Upper lobe of left lung (tissue), 6 donors: ENCODE data around the gene CUTA. TPM values are rescaled to one million over a fixed set of nuclear protein-coding genes. Genes with fewer than 3 reads are reported as not detected.

Source experiments
- ATAC-seq, 2 donors: fragments of 200-7000 bp; cut with Tn5 transposase; one replicate each; pipeline ENCODE4 v1.9.1; 2022; ENCODE audit warnings: mild to moderate bottlenecking in 2 of 2, moderate library complexity in 2 of 2; ENCODE audit not compliant: low FRiP score in 2 of 2
- DNase-seq, 2 donors: peaks; one replicate each; pipeline ENCODE4 v3.0.0-alpha.2; 2019 to 2020
- H3K27ac ChIP-seq, 4 donors: fragments of 200-600 bp; sonication (generic); one replicate each; pipeline ENCODE4 v1.5.1; 2016 to 2019
- H3K27me3 ChIP-seq, 4 donors: fragments of 200-600 bp; sonication (generic); one replicate each; pipeline ENCODE4 v1.5.1; 2017 to 2019
- H3K36me3 ChIP-seq, 4 donors: fragments of 200-600 bp; sonication (generic); one replicate each; pipeline ENCODE4 v1.5.1; 2016 to 2019
- H3K4me1 ChIP-seq, 4 donors: fragments of 200-600 bp; sonication (generic); one replicate each; pipeline ENCODE4 v1.5.1; 2018 to 2019
- H3K4me3 ChIP-seq, 4 donors: fragments of 200-600 bp; sonication (generic); one replicate each; pipeline ENCODE4 v1.5.1; 2017 to 2019; ENCODE audit warnings: mild to moderate bottlenecking in 2 of 4, moderate library complexity in 1 of 4
- H3K9me3 ChIP-seq, 4 donors: fragments of 200-600 bp; sonication (generic); one replicate each; pipeline ENCODE4 v1.5.1; 2018 to 2019
- EP300 ChIP-seq, 4 donors: sonication (generic); formaldehyde crosslinking; IDR thresholded peaks; one replicate each; pipeline ENCODE4 v1.5.1; 2017; ENCODE audit warnings: antibody characterized with exemption in 4 of 4, control low read depth in 2 of 4
- POLR2A ChIP-seq, 4 donors: fragments of 450-650 bp; IDR thresholded peaks; one replicate each; pipeline ENCODE4 v1.5.1; 2016 to 2017; ENCODE audit warnings: antibody characterized with exemption in 4 of 4, mild to moderate bottlenecking in 2 of 4
- POLR2AphosphoS5 ChIP-seq, 2 donors: sonication (generic); formaldehyde crosslinking; IDR thresholded peaks; one replicate each; pipeline ENCODE4 v1.5.1; 2017; ENCODE audit warnings: antibody characterized with exemption in 2 of 2
- WGBS, 2 donors: methylation state at CpG; one replicate each; pipeline ENCODE4 v1.1.5; 2017 to 2018; 5-methylcytosine and 5-hydroxymethylcytosine counted together
- total RNA-seq, 6 donors: library from RNA; depleted of rRNA in 4 of 6; stranded (reverse); fragments of >200 nt in 4 of 6; gene quantifications; one replicate each; pipeline versions ENCODE4 v1.1.0 to v1.2.1, GENCODE V29; 2016 to 2021
- TF ChIP-seq, protein P1 (sequence below), 6 experiments: fragments of 450-650 bp in 4 of 6; fragments of 200-600 bp in 2 of 6; sonication (generic) in 2 of 6; IDR thresholded peaks; one replicate each; pipeline ENCODE4 v1.5.1; 2016 to 2019; ENCODE audit warnings: antibody characterized with exemption in 6 of 6
- donor health status: DM: no; HTN: no; CAD: no; lungs with moderate emphysema.
- donor health status: DM: no; HTN: yes; CAD: no; lungs with severe emphysema.

Gene CUTA
- total RNA-seq, 6 donors from 2014 or later, result 53.4 to 171 (median 112) TPM

DNA sequence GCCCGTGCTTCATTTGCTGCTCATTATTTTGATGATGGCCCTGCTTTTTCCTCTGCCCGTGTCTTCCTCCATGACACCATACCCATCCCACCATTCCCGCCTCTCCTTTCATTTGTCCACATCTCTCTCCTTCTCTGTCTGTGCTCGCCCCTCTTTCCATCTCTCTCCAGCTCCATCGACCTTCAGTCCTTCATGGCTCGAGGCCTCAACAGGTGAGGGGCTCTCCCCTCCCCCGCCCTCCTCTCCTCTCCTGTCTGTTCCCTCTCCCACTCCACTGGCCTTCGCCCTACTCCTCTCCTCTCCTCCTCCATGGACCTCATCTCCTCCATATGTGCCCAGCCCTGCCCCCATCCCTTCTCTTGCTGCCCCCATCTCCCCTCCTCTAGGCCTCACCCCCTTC lies 24.4 kb upstream of the CUTA start:
- TF ChIP-seq EP300 (IDR thresholded peaks at IDR 0.05) (no peak), POLR2AphosphoS5 (IDR thresholded peaks at IDR 0.05) (no peak), POLR2A (IDR thresholded peaks at IDR 0.05) (no peak)
- TF ChIP-seq, protein P1, sequence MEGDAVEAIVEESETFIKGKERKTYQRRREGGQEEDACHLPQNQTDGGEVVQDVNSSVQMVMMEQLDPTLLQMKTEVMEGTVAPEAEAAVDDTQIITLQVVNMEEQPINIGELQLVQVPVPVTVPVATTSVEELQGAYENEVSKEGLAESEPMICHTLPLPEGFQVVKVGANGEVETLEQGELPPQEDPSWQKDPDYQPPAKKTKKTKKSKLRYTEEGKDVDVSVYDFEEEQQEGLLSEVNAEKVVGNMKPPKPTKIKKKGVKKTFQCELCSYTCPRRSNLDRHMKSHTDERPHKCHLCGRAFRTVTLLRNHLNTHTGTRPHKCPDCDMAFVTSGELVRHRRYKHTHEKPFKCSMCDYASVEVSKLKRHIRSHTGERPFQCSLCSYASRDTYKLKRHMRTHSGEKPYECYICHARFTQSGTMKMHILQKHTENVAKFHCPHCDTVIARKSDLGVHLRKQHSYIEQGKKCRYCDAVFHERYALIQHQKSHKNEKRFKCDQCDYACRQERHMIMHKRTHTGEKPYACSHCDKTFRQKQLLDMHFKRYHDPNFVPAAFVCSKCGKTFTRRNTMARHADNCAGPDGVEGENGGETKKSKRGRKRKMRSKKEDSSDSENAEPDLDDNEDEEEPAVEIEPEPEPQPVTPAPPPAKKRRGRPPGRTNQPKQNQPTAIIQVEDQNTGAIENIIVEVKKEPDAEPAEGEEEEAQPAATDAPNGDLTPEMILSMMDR (IDR thresholded peaks at IDR 0.05), result no peak
- H3K27ac ChIP-seq, result no peak overlapping the region

DNA sequence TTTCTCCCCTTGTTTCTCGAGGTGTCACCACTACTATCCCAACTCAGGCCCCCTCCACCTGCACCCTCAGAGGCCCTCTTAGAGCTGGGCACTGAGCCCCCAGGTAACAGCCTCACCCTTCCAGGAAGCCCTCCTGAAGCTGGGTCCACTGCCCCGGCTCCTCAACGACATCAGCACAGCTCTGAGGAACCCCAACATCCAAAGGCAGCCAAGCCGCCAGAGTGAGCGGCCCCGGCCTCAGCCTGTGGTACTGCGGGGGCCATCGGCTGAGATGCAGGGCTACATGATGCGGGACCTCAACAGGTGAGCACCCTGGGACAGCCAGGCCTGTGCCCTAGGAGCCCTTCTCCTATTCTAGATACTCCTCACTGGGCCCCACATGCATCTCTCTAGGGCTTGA lies 23.6 kb upstream of the CUTA start:
- DNase-seq (peak in 1 of 2 donors; percentile 56), ATAC-seq (no peak)
- H3K4me3 ChIP-seq, result no peak overlapping the region
- H3K27ac ChIP-seq, result no peak overlapping the region
- no peaks in the 10 kb centered on the region for H3K27me3 ChIP-seq
- peaks cover 0 to 80% (median 48%) of the 10 kb centered on the region in 4 donors for H3K36me3 ChIP-seq
- H3K4me1 ChIP-seq, result peaks cover 0 to 6% (median 0%) of the 10 kb centered on the region in 4 donors
- no peaks in the 10 kb centered on the region for H3K9me3 ChIP-seq
- WGBS, 2 donors, result 92 to 94% methylated on average over 9 of the region's 9 CpGs
- TF ChIP-seq EP300 (IDR thresholded peaks at IDR 0.05) (no peak), POLR2AphosphoS5 (IDR thresholded peaks at IDR 0.05) (no peak), POLR2A (IDR thresholded peaks at IDR 0.05) (no peak)
- TF ChIP-seq, protein P1 (IDR thresholded peaks at IDR 0.05), result no peak

More for the DNA sequence above, 24.4 kb upstream of the CUTA start:
- Histone ChIP-seq H3K27me3 (no peaks in the 10 kb centered on the region), H3K4me3 (no peak overlapping the region), H3K36me3 (peaks cover 0 to 80% (median 47%) of the 10 kb centered on the region in 4 donors), H3K9me3 (no peaks in the 10 kb centered on the region), H3K4me1 (peaks cover 0 to 6% (median 0%) of the 10 kb centered on the region in 4 donors)
- ATAC-seq (no peak), DNase-seq (no peak)
- WGBS, 2 donors, result 89 to 93% methylated on average over 8 of the region's 8 CpGs

GRCh38 chr6:33440649-33441309 lies 22.9 kb upstream of the CUTA start:
- no peaks in the 10 kb centered on the region for H3K27me3 ChIP-seq
- no peak for ATAC-seq
- H3K4me1 ChIP-seq, result peaks cover 0 to 6% (median 0%) of the 10 kb centered on the region in 4 donors
- no peaks in the 10 kb centered on the region for H3K9me3 ChIP-seq
- no peak overlapping the region for H3K27ac ChIP-seq
- peak in 1 of 2 donors; percentile 52 for DNase-seq
- TF ChIP-seq POLR2AphosphoS5 (IDR thresholded peaks at IDR 0.05), result no peak
- no peak overlapping the region for H3K4me3 ChIP-seq
- WGBS, 2 donors, result 78 to 88% methylated on average over 19 of the region's 19 CpGs
- H3K36me3 ChIP-seq, result peaks cover 0 to 83% (median 51%) of the 10 kb centered on the region in 4 donors

- Histone ChIP-seq H3K9me3 (no peaks in the 10 kb centered on the region), H3K4me3 (no peak overlapping the region), H3K27me3 (no peaks in the 10 kb centered on the region), H3K36me3 (peaks cover 0 to 81% (median 53%) of the 10 kb centered on the region in 4 donors), H3K4me1 (peaks cover 0 to 6% (median 0%) of the 10 kb centered on the region in 4 donors), H3K27ac (no peak overlapping the region)
- no peak for TF ChIP-seq EP300 (IDR thresholded peaks at IDR 0.05)
- TF ChIP-seq, protein P1 (IDR thresholded peaks at IDR 0.05), result no peak
- no peak for TF ChIP-seq POLR2A (IDR thresholded peaks at IDR 0.05)
- no peak for TF ChIP-seq POLR2AphosphoS5 (IDR thresholded peaks at IDR 0.05)
- DNase-seq (no peak), ATAC-seq (no peak)
- WGBS, 2 donors, result 74 to 79% methylated on average over 9 of the region's 9 CpGs
Measured at GRCh38 chr6:33439956-33440648, 22.2 kb upstream of the CUTA start.

DNA sequence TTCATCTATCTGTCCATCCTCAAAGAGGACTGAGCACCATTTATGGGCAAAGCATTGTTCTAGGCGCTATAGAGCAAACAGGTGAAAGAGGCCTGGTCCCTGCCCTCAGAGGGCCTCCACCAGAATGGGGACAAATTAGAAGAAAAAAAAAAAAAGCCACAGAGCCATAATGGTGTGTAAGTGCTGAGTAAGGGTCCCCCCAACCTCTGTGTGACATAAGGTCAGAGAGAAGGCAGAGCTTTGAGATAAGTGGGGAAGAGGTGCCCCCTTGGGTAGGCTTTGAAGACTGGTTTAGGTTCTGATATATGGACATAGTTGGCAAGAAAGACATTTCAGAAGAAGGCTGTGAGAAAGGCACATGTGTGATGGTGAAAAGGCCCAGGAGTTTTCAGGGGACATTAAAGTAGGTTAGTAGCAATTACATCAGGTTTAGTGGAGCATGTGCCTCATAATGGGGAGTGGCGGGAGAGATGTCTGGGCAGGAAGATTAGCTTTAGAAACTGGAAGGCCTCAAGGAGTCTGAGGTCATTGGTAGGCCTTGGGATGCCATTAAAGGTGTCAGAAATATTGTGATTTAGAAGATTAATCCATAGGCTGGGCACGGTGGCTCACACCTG lies 21.2 kb upstream of the CUTA start:
- WGBS, 2 donors, result 98% methylated on average over 3 of the region's 3 CpGs
- no peak for DNase-seq
- Histone ChIP-seq H3K27ac (no peak overlapping the region), H3K36me3 (peaks cover 0 to 75% (median 50%) of the 10 kb centered on the region in 4 donors), H3K4me1 (no peaks in the 10 kb centered on the region), H3K27me3 (no peaks in the 10 kb centered on the region), H3K4me3 (no peak overlapping the region), H3K9me3 (no peaks in the 10 kb centered on the region)
- no peak for ATAC-seq
- TF ChIP-seq POLR2AphosphoS5 (IDR thresholded peaks at IDR 0.05) (no peak), POLR2A (IDR thresholded peaks at IDR 0.05) (no peak), EP300 (IDR thresholded peaks at IDR 0.05) (no peak)
- TF ChIP-seq, protein P1 (IDR thresholded peaks at IDR 0.05), result no peak
